Measurements from ENCODE around the gene ATP8B1. TPM values are rescaled to one million over a fixed set of nuclear protein-coding genes. Genes with fewer than 3 reads are reported as not detected.
"Not testable (repeated sequence)": the region's sequence is repeated elsewhere in the genome, so short reads cannot be mapped to it uniquely, and the experiment has no call there.

ATP8B1 gene
- 3.5 TPM for polyA plus RNA-seq (ENCODE audit: insufficient read length)

GRCh38 chr18:57803103-57803969 lies at the start of gene ATP8B1:
Gene ATP8B1, minus strand, starts transcription at chr18:57803315. Its CDS starts 71,508 bp downstream, at chr18:57731807.
- no peak for DNase-seq (ENCODE audit: low read depth)

DNA sequence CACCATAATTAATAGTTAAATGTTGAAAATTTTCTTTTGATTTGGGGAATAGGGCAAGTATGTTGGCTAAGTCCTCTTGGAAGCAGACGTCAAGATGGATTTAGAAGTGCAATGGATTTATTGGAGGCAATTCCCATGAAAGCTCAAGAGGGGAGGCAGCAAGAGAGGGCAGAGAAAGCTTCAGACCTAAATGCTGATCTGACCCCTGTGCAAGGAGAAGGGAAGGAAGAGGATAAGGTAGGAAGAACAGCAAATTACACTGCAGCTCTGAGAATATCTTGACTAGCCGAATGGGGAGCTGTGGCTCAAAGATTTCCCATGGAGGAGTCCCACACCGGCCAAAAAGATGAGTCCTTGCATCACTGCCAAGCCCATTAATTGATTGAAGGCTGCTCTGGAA lies 46.9 kb upstream of the ATP8B1 start:
- DNase-seq (ENCODE audit: low read depth) = no peak

GRCh38 chr18:57848374-57848773 lies 45.3 kb upstream of the ATP8B1 start:
- DNase-seq (ENCODE audit: low read depth) = not testable (repeated sequence)

- not testable (repeated sequence) for DNase-seq (ENCODE audit: low read depth)
Measured at GRCh38 chr18:57847431-57847830, 44.3 kb upstream of the ATP8B1 start.

- DNase-seq (ENCODE audit: low read depth) = no peak
Measured at GRCh38 chr18:57846258-57846657, 43.1 kb upstream of the ATP8B1 start.

- DNase-seq (ENCODE audit: low read depth) = no peak
Measured at GRCh38 chr18:57845605-57846074, 42.5 kb upstream of the ATP8B1 start.

GRCh38 chr18:57844319-57844718 lies 41.2 kb upstream of the ATP8B1 start:
- no peak for DNase-seq (ENCODE audit: low read depth)

DNA sequence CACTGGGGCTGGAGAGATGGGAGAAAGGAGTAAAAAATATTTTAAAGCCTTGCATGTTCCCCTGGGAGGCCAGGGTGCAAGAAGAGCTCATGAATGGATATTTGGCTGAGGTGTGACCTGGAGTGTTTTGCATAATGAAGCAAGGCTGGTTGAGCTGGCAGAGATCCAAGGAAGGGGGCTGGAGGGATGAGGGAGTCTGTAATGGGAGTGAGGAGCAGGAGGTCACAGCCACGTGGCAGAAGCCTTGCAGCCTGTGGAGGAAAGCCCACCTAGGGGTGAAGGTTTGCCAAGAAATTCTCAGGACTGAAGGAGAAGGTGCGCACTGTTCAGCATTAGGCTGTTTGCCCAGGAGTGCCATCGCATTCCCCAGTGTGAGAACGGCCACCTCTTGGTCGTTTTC lies 40.3 kb upstream of the ATP8B1 start:
- DNase-seq (ENCODE audit: low read depth) = no peak

DNA sequence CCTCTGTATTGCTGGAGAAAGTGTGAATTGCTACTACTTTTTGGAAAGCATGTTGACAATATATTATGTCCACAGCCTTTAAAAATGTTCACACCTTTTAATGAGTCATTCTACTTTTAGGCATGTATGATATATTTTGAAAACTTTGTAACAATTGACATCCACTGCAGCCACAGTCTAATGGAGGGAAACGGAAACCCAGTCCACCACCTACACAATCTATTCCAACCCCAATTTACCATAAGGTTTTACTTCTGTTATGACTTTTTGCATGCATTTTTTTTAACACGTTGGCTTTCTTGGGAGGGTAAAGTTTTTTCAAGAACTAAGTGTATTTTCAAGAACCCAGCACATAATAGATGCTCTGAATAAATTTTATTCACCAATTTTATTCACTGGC lies 38.5 kb upstream of the ATP8B1 start:
- no peak for DNase-seq (ENCODE audit: low read depth)

DNA sequence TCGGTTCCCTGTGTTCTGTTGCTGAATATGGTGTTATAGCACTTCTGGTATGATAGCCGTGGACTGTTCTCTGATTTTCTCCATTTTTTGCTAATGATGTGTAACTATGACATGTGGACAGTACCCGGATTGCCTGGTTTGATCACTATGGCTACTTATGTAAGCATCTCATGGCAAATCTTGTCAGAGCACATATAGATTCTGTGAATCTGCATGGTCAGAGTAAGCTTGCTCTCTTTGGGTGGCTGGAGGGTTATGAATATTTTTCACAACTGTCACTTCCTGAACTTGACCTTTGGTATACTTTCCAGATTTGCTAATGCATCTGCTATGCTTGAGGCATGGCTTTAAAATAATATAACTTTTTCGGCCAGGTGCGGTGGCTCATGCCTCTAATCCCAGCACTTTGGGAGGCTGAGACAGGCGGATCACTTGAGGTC lies 36.8 kb upstream of the ATP8B1 start:
- no peak for DNase-seq (ENCODE audit: low read depth)

- DNase-seq (ENCODE audit: low read depth) = no peak
Measured at GRCh38 chr18:57837917-57838548, 34.9 kb upstream of the ATP8B1 start.

GRCh38 chr18:57836557-57836956 lies 33.4 kb upstream of the ATP8B1 start:
- no peak for DNase-seq (ENCODE audit: low read depth)

DNA sequence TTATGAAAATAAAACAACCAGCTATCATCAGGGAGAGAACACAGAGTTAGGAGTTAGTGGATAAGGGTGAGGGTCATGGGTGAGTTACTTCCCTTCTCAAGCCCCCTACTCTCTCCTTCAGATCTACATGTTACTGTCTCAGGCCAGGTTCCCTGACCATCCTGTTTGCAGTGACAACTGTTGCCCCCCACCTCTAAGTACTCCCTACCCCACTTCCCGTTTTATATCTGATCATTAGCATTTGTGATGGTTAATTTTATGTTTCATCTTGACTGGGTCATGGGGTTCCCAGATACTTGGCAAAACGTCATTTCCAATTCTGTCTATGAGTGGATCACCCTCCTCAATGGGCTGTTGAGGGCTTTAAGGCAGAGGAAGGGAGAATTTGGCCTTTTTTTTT lies 32.8 kb upstream of the ATP8B1 start:
- DNase-seq (ENCODE audit: low read depth) = no peak

DNA sequence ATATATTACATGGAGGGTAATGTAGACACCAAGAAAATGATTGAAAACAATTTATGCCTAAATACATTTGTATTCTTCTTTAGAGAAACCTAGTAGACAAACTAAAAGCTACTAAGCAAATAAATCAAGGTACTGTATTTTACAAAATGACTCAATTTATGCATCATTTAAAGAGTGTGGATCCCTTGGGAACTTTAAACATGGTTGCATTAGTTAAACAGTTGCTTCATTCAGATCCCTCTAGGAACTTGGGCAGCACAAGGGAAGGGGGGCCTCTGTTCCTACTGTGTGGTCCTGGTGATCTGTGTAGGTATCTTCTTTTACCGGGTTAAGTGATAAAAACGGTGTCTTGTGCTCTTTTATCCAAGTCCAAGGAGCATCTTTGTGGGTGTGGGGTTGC lies 31.5 kb upstream of the ATP8B1 start:
- DNase-seq (ENCODE audit: low read depth) = no peak

- DNase-seq (ENCODE audit: low read depth) = no peak
Measured at GRCh38 chr18:57833441-57834101, 30.5 kb upstream of the ATP8B1 start.

DNA sequence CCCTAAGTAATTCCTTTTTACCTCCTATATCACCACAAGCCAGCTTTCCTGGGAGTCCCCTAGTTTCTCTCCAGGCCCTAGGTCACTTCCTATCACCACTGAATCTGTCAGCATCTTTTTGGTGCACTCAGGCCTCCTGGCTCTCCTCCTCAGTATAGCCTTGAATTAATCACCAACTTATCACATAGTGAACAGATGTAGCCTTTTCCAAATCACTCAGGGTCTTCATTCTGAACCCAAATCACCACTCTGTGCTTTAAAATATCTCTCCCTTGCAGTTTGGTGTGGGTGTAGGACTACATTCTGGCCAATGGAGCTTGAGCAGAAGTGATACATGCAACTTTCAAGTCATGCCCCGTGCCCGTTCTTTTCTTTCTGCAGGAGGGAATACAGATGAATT lies 29.6 kb upstream of the ATP8B1 start:
- no peak for DNase-seq (ENCODE audit: low read depth)

DNA sequence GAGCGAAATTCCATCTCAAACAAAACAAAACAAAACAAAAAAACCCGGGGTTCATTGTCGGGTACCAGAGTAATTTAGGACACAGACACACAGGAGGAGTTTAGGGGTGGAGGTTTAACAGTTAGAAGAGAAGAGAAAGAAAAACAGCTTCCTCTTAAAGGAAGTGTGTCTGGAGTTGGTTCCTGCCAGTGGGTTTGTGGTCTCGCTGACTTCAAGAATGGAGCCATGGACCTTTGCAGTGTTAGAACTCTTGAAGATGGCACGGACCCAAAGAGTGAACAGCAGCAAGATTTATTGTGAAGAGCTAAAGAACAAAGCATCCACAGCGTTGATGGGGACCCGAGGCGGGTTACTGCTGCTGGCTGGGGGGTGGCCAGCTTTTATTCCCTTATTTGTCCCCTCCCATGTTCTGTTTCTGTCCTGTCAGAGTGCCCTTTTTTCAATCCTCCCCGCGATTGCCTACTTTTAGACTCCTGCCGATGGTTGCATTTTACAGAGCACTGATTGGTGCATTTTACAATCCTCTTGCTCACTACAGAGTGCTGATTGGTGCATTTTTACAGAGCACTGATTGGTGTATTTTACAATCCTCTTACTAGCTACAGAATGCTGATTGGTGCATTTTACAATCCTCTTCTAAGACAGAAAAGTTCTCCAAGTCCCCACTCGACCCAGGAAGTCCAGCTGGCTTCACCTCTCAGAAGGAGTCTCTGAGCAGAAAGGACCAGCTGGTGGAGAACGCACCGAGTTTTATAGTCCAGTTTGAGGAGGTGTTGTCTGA lies 28.7 kb upstream of the ATP8B1 start:
- no peak for DNase-seq (ENCODE audit: low read depth)

GRCh38 chr18:57827646-57828045 lies 24.5 kb upstream of the ATP8B1 start:
- no peak for DNase-seq (ENCODE audit: low read depth)

- no peak for DNase-seq (ENCODE audit: low read depth)
Measured at GRCh38 chr18:57826252-57826651, 23.1 kb upstream of the ATP8B1 start.

DNA sequence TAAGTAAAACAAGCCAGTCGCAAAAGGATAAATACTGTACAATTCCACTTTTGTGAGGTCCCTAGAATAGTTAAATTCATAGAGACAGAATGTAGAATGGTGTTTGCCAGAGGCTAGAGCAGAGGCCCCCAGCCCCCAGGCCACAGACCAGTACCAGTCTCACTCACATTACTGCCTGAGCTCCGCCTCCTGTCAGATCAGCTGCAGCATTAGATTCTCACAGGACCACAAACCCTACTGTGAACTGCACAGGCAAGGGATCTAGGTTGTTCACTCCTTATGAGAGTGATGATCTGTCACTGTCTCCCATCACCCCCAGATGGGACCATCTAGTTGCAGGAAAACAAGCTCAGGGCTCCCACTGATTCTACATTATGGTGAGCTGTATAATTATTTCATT lies 17.5 kb upstream of the ATP8B1 start:
- DNase-seq (ENCODE audit: low read depth) = not testable (repeated sequence)

GRCh38 chr18:57819671-57820460 lies 16.8 kb upstream of the ATP8B1 start:
- DNase-seq (ENCODE audit: low read depth) = no peak
